COLO668 (cell line): ENCODE data around the gene CNTN5.

Experiments used
- DNase-seq: peaks from one replicate; lab custom pipeline; 2025; ENCODE audit not compliant: unreplicated experiment; lab: John Stamatoyannopoulos, UW

The CNTN5 gene

GRCh38 chr11:99592266-99592665 lies 571.5 kb downstream of the CNTN5 start:
- no peak for DNase-seq

- DNase-seq: no peak
These were observed 572.4 kb downstream of the CNTN5 start for GRCh38 chr11:99593197-99593596.

- no peak for DNase-seq
These were observed 580.4 kb downstream of the CNTN5 start for GRCh38 chr11:99601179-99601578.

GRCh38 chr11:99614352-99614751 lies 593.6 kb downstream of the CNTN5 start:
- DNase-seq: no peak

GRCh38 chr11:99630629-99631028 lies 609.9 kb downstream of the CNTN5 start:
- no peak for DNase-seq

- no peak for DNase-seq
These were observed 610.9 kb downstream of the CNTN5 start for GRCh38 chr11:99631618-99632017.

- no peak for DNase-seq
These were observed 612.2 kb downstream of the CNTN5 start for GRCh38 chr11:99632969-99633368.

- DNase-seq: no peak
These were observed 613.8 kb downstream of the CNTN5 start for GRCh38 chr11:99634581-99634980.

- DNase-seq: no peak
These were observed 617.4 kb downstream of the CNTN5 start for GRCh38 chr11:99638073-99638553.

GRCh38 chr11:99640671-99641070 lies 619.9 kb downstream of the CNTN5 start:
- DNase-seq: no peak

GRCh38 chr11:99645934-99646333 lies 625.2 kb downstream of the CNTN5 start:
- DNase-seq: no peak

GRCh38 chr11:99670067-99670676 lies 649.4 kb downstream of the CNTN5 start:
- DNase-seq: no peak

GRCh38 chr11:99671808-99672409 lies 651.2 kb downstream of the CNTN5 start:
- no peak for DNase-seq

GRCh38 chr11:99676292-99676691 lies 655.5 kb downstream of the CNTN5 start:
- no peak for DNase-seq

- no peak for DNase-seq
These were observed 661.4 kb downstream of the CNTN5 start for GRCh38 chr11:99682171-99682570.

GRCh38 chr11:99682646-99683045 lies 661.9 kb downstream of the CNTN5 start:
- DNase-seq: no peak

- DNase-seq: no peak
These were observed 663.2 kb downstream of the CNTN5 start for GRCh38 chr11:99683933-99684332.

- no peak for DNase-seq
These were observed 666.1 kb downstream of the CNTN5 start for GRCh38 chr11:99686838-99687237.

- DNase-seq: no peak
These were observed 666.6 kb downstream of the CNTN5 start for GRCh38 chr11:99687320-99687719.

GRCh38 chr11:99693941-99694492 lies 673.3 kb downstream of the CNTN5 start:
- no peak for DNase-seq

- DNase-seq: no peak
These were observed 674.4 kb downstream of the CNTN5 start for GRCh38 chr11:99695106-99695505.

GRCh38 chr11:99706848-99707247 lies 686.1 kb downstream of the CNTN5 start:
- DNase-seq: no peak
